Mononuclear cell (primary cell): ENCODE results near the gene F13A1. TPM values are rescaled to one million over a fixed set of nuclear protein-coding genes. Genes with fewer than 3 reads are reported as not detected.

Source experiments
- H3K27me3 ChIP-seq: 2 replicates; pipeline ENCODE4 v1.6.0; 2011; ENCODE audit warnings: low read length, control low read depth; ENCODE audit not compliant: insufficient read depth
- H3K4me1 ChIP-seq: 2 replicates; pipeline ENCODE4 v1.5.1; 2011; ENCODE audit warnings: mild to moderate bottlenecking, low read length, control low read depth; ENCODE audit not compliant: insufficient read depth
- H3K4me3 ChIP-seq: 2 replicates; pipeline ENCODE4 v1.5.1; 2011; ENCODE audit warnings: mild to moderate bottlenecking, low read length, moderate library complexity
- H3K9me3 ChIP-seq: 2 replicates; pipeline ENCODE4 v1.5.1; 2011; ENCODE audit warnings: low read depth, mild to moderate bottlenecking, control low read depth, low read length
- total RNA-seq: library from RNA; depleted of rRNA; stranded (reverse); fragments of >200 nt; gene quantifications from one replicate; pipeline ENCODE4 v1.2.3, GENCODE V29; 2012

The F13A1 gene
- total RNA-seq, 1 donor = 158 TPM

DNA sequence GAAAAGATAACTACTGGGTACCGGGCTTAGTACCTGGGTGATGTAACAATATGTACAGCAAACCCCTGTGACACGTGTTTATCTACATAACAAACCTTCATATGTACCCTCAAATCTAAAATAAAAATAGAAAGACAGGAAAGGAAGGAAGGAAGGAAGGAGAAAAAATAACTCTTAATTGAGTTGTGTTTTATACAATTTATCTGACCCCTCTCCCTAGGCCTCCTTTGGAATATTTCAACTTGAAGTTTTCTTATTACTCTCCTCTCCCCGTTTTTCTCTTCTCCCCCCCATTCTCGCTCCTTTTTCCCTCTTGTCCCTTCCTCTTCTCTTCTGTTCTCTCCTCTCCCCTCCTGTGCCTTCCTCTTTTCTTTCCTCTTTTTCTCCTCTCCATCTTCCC, 156.1 kb downstream of the F13A1 start:
- H3K27me3 ChIP-seq = no peaks in the 10 kb centered on the region
- H3K4me3 ChIP-seq = no peak overlapping the region
- no peaks in the 10 kb centered on the region for H3K4me1 ChIP-seq
- no peaks in the 10 kb centered on the region for H3K9me3 ChIP-seq

- no peaks in the 10 kb centered on the region for H3K27me3 ChIP-seq
- H3K4me3 ChIP-seq = no peak overlapping the region
- H3K4me1 ChIP-seq = no peaks in the 10 kb centered on the region
- H3K9me3 ChIP-seq = no peaks in the 10 kb centered on the region
Measured at GRCh38 chr6:6154335-6154734, 166.1 kb downstream of the F13A1 start.

DNA sequence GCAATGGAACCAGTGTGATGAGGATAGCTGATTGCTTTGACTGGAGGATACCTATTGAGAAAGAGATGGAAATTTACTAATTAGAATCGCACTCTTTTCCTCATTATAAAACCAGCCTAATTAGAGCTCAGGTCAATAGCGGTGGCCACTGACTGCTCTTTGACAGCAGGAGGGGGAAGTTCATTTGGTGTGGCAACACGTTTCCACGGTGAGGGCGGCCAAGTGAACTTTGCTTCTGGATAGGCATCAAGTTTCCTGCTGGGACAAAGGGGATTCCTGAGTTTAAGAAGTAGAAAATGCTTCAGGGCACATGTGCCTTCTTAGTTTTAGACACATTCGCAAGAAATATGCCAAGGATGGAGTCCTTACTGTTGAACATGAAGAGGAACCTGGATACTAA, 168.4 kb downstream of the F13A1 start:
- H3K4me1 ChIP-seq = no peaks in the 10 kb centered on the region
- H3K4me3 ChIP-seq = no peak overlapping the region
- H3K9me3 ChIP-seq = no peaks in the 10 kb centered on the region
- no peaks in the 10 kb centered on the region for H3K27me3 ChIP-seq

GRCh38 chr6:6148192-6148815, 172.2 kb downstream of the F13A1 start:
- no peaks in the 10 kb centered on the region for H3K4me1 ChIP-seq
- no peaks in the 10 kb centered on the region for H3K27me3 ChIP-seq
- H3K9me3 ChIP-seq = no peaks in the 10 kb centered on the region
- no peak overlapping the region for H3K4me3 ChIP-seq

DNA sequence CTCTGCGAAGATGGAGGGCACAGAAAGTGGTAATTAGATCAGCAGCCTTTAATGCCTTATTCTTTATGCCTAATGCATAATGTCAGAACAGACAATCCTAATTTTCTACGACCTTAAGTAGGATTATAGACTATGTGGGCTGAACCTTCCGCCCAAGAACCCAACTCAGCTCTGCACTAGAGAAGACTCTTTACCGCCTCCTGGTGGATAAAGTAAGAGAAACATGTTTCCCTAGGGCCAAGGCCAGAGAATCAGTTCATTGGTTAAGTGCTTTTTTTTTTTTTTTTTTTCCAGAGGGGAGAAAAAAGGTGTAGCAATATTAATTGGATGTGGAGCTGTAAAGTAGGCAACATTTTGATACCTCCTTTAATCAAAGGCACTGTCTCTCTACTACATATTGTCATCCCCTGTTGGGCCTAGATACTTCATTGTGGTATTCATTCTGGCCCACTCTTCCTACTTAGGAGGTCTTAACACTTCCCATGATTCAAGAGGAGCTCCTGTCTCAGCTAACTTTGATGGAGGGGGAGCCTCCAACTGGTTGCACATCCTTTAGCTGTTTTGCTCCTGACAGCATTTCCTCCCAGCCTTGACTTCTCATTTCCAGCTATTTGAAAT, 188.9 kb downstream of the F13A1 start:
- Histone ChIP-seq H3K4me1 (no peaks in the 10 kb centered on the region), H3K27me3 (peaks cover 4% of the 10 kb centered on the region), H3K9me3 (no peaks in the 10 kb centered on the region), H3K4me3 (no peak overlapping the region)

DNA sequence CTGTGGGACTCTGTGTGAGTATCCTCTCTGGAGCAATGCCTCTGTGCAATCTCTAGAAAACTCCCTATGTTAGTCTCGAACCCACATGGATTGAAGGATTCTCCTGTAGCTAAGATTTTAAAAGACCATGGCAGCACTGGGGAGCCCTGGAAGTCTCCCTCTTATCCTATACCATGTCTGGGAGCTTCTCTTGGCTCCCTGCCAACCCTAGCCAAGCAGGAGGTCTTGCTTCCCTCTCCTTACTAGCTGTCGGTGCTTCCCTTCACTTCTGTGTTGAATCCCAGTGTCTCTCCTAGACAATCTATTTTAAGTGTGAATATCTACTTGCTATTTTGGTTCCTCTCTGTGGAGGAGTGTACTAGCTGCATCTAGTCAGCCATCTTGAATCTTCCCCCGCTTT, 195.0 kb downstream of the F13A1 start:
- H3K9me3 ChIP-seq = no peaks in the 10 kb centered on the region
- H3K27me3 ChIP-seq = no peaks in the 10 kb centered on the region
- no peak overlapping the region for H3K4me3 ChIP-seq
- no peaks in the 10 kb centered on the region for H3K4me1 ChIP-seq

DNA sequence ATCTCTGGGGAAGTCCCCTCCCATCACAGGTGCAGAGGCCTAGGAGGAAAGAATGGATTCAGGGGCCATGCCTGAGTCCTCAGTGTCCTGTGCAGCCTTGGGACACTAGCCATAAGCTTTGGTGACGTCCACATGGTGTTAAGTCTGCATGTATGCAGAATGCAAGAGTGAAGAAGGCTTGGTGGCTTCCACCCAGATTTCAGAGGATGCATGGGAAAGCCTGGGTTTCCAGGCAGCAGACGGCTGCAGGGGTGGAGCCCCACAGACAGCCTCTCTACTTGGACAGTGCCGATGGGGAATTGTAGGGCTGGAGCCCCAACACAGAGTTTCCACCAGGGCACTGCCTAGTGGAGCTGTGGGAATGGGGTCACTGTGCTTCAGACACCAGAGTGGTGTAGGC, 196.7 kb downstream of the F13A1 start:
- H3K4me1 ChIP-seq = no peaks in the 10 kb centered on the region
- no peaks in the 10 kb centered on the region for H3K9me3 ChIP-seq
- H3K27me3 ChIP-seq = no peaks in the 10 kb centered on the region
- no peak overlapping the region for H3K4me3 ChIP-seq

DNA sequence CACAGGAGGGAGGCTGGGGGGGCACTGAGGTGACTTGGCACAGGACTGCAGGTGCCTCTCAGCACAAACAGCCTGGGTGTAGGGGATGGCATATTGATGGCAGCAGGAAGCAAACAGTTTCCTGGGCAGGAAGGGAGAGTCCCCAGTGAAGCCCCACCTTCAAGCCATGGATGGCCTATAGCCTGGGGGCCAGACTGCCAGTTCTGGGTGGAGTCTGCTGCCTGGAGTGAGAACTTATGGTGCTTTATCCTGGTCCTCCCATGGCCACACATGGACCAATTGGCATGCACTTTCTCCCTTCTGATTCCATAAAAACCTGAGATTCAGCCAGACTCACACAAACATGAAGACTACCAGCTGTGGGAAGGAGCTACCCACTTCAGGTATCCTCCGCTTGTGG, 198.5 kb downstream of the F13A1 start:
- no peaks in the 10 kb centered on the region for H3K9me3 ChIP-seq
- H3K4me1 ChIP-seq = no peaks in the 10 kb centered on the region
- H3K27me3 ChIP-seq = no peaks in the 10 kb centered on the region
- no peak overlapping the region for H3K4me3 ChIP-seq

DNA sequence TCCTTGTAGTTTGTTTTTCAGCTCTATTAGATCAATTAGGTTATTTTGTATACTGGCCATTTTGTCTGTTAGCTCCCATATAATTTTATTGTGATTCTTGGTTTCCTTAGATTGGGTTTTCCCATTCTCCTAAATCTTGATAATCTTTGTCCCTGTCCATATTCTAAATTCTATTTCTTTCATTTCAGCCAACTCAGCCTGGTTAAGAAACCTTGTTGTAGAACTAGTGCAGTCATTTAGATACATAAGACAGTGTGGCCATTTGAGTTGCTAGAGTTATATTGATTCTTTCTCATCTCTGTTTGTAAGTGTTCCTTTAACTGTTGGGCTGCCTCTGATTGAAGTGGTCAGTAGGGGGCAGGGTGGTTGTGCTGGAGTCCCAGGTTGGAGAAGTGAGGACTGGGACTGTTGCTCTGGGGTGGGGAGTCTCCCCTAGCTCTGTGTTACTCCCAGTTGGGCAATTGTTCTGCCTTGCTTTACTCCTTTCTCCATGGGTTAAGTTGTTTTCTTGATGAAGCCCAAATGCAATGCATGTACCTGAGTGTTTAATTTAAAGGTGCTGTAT, 214.9 kb downstream of the F13A1 start:
- H3K9me3 ChIP-seq = no peaks in the 10 kb centered on the region
- no peak overlapping the region for H3K4me3 ChIP-seq
- H3K27me3 ChIP-seq = peaks cover 20% of the 10 kb centered on the region
- no peaks in the 10 kb centered on the region for H3K4me1 ChIP-seq
